SK-N-SH treated with all-trans-retinoic acid at 6 μM for 48 hours (cell line): Measurements from ENCODE around the gene MACROD1.

Source experiments
- ATAC-seq: fragments of 200-7000 bp; cut with Tn5 transposase; 3 replicates; pipeline ENCODE4 v1.9.1; 2020; ENCODE audit warnings: mild to moderate bottlenecking, moderate library complexity
- BACH2 ChIP-seq: fragments of 250-450 bp; sonication (Bioruptor Pico); IDR thresholded peaks from 2 replicates; pipeline ENCODE4 v1.9.0; 2021; ENCODE audit warnings: mild to moderate bottlenecking, borderline replicate concordance
- GLIS3 ChIP-seq: fragments of 250-450 bp; sonication (Bioruptor Pico); IDR thresholded peaks from 2 replicates; pipeline ENCODE4 v1.5.0; 2020; ENCODE audit warnings: mild to moderate bottlenecking, moderate library complexity
- ISL1 ChIP-seq: fragments of 250-450 bp; sonication (Bioruptor Pico); IDR thresholded peaks from 2 replicates; pipeline ENCODE4 v2.1.2; 2022; ENCODE audit warnings: mild to moderate bottlenecking, moderate library complexity
- OSR1 ChIP-seq: fragments of 250-450 bp; sonication (Bioruptor Pico); IDR thresholded peaks from 2 replicates; pipeline ENCODE4 v1.8.0; 2022; ENCODE audit warnings: moderate library complexity, mild to moderate bottlenecking, inconsistent platforms
- PATZ1 ChIP-seq: fragments of 250-450 bp; sonication (Bioruptor Pico); IDR thresholded peaks from 2 replicates; pipeline ENCODE4 v1.8.0; 2020; ENCODE audit warnings: mild to moderate bottlenecking, moderate library complexity, borderline replicate concordance
- PPARA ChIP-seq: fragments of 250-450 bp; sonication (Bioruptor Pico); IDR thresholded peaks from 2 replicates; pipeline ENCODE4 v1.5.0; 2020; ENCODE audit warnings: mild to moderate bottlenecking, borderline replicate concordance
- SNAI2 ChIP-seq: fragments of 250-450 bp; sonication (Bioruptor Pico); IDR thresholded peaks from 2 replicates; pipeline ENCODE4 v1.5.0; 2020; ENCODE audit warnings: mild to moderate bottlenecking, moderate library complexity
- TCF4 ChIP-seq: fragments of 250-450 bp; sonication (Bioruptor Pico); IDR thresholded peaks from 2 replicates; pipeline ENCODE4 v1.8.0; 2021; ENCODE audit warnings: mild to moderate bottlenecking, moderate library complexity, borderline replicate concordance
- TOX ChIP-seq: fragments of 250-450 bp; sonication (Bioruptor Pico); IDR thresholded peaks from 2 replicates; pipeline ENCODE4 v1.8.0; 2021; ENCODE audit warnings: mild to moderate bottlenecking, moderate library complexity, borderline replicate concordance
- ZC3H10 ChIP-seq: fragments of 250-450 bp; sonication (Bioruptor Pico); IDR thresholded peaks from 2 replicates; pipeline ENCODE4 v1.5.1; 2021; ENCODE audit warnings: mild to moderate bottlenecking, moderate library complexity
- ZFP3 ChIP-seq: fragments of 250-450 bp; sonication (Bioruptor Pico); IDR thresholded peaks from 2 replicates; pipeline ENCODE4 v1.5.0; 2020; ENCODE audit warnings: mild to moderate bottlenecking, moderate library complexity
- ZFP30 ChIP-seq: fragments of 450-650 bp; formaldehyde crosslinking; IDR thresholded peaks from 2 replicates; pipeline ENCODE4 v1.5.0; 2022; ENCODE audit warnings: mild to moderate bottlenecking, moderate library complexity
- ZNF565 ChIP-seq: fragments of 450-650 bp; formaldehyde crosslinking; conservative IDR thresholded peaks from 2 replicates; pipeline ENCODE4 v1.5.0; 2020; ENCODE audit warnings: low read depth, mild to moderate bottlenecking, moderate library complexity
- ZNF70 ChIP-seq: fragments of 450-650 bp; formaldehyde crosslinking; IDR thresholded peaks from 2 replicates; pipeline ENCODE4 v1.5.0; 2020; ENCODE audit warnings: mild to moderate bottlenecking, moderate library complexity
- ZNF8 ChIP-seq: fragments of 450-650 bp; formaldehyde crosslinking; IDR thresholded peaks from 2 replicates; pipeline ENCODE4 v1.5.0; 2020; ENCODE audit warnings: mild to moderate bottlenecking, moderate library complexity
- TF ChIP-seq, protein P1 (sequence below): fragments of 250-450 bp; sonication (Bioruptor Pico); IDR thresholded peaks from 2 replicates; pipeline ENCODE4 v1.5.1; 2020; ENCODE audit warnings: low read depth, mild to moderate bottlenecking, moderate library complexity
- TF ChIP-seq, protein P2 (sequence below): fragments of 250-450 bp; sonication (Bioruptor Pico); IDR thresholded peaks from 2 replicates; pipeline ENCODE4 v1.5.0; 2020; ENCODE audit warnings: mild to moderate bottlenecking, moderate library complexity
- TF ChIP-seq, protein P3 (sequence below): fragments of 250-450 bp; sonication (Bioruptor Pico); IDR thresholded peaks from 2 replicates; pipeline ENCODE4 v1.5.1; 2021; ENCODE audit warnings: mild to moderate bottlenecking, moderate library complexity

The MACROD1 gene

GRCh38 chr11:64118876-64119665 lies 46.8 kb downstream of the MACROD1 start:
- no peak for ATAC-seq

DNA sequence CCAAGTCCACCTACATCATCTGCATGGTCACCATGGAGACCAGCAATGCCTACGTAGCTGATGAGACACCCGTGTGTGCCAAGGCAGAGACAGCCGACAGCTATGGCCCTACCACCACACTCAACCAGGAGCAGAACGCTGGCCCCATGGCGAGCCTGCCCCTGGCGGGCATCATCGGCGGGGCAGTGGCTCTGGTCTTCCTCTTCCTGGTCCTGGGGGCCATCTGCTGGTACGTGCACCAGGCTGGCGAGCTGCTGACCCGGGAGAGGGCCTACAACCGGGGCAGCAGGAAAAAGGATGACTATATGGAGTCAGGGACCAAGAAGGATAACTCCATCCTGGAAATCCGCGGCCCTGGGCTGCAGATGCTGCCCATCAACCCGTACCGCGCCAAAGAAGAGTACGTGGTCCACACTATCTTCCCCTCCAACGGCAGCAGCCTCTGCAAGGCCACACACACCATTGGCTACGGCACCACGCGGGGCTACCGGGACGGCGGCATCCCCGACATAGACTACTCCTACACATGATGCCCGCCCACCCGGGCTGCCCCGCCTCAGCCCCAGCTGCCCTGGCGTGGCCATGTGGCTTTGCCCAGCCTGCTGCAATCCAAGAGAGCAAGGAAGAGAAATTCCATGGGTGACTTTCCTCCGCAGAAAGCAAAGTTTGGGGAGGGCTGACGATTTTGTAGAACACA lies 48.0 kb downstream of the MACROD1 start:
- TF ChIP-seq ISL1 (CRISPR knock-in tag) (no peak), SNAI2 (CRISPR knock-in tag) (no peak), GLIS3 (no peak), BACH2 (CRISPR knock-in tag) (no peak), TOX (CRISPR knock-in tag) (no peak), ZFP30 (no peak)
- TF ChIP-seq, protein P1, sequence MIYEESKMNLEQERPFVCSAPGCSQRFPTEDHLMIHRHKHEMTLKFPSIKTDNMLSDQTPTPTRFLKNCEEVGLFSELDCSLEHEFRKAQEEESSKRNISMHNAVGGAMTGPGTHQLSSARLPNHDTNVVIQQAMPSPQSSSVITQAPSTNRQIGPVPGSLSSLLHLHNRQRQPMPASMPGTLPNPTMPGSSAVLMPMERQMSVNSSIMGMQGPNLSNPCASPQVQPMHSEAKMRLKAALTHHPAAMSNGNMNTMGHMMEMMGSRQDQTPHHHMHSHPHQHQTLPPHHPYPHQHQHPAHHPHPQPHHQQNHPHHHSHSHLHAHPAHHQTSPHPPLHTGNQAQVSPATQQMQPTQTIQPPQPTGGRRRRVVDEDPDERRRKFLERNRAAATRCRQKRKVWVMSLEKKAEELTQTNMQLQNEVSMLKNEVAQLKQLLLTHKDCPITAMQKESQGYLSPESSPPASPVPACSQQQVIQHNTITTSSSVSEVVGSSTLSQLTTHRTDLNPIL (CRISPR knock-in tag), result no peak
- TF ChIP-seq, protein P2, sequence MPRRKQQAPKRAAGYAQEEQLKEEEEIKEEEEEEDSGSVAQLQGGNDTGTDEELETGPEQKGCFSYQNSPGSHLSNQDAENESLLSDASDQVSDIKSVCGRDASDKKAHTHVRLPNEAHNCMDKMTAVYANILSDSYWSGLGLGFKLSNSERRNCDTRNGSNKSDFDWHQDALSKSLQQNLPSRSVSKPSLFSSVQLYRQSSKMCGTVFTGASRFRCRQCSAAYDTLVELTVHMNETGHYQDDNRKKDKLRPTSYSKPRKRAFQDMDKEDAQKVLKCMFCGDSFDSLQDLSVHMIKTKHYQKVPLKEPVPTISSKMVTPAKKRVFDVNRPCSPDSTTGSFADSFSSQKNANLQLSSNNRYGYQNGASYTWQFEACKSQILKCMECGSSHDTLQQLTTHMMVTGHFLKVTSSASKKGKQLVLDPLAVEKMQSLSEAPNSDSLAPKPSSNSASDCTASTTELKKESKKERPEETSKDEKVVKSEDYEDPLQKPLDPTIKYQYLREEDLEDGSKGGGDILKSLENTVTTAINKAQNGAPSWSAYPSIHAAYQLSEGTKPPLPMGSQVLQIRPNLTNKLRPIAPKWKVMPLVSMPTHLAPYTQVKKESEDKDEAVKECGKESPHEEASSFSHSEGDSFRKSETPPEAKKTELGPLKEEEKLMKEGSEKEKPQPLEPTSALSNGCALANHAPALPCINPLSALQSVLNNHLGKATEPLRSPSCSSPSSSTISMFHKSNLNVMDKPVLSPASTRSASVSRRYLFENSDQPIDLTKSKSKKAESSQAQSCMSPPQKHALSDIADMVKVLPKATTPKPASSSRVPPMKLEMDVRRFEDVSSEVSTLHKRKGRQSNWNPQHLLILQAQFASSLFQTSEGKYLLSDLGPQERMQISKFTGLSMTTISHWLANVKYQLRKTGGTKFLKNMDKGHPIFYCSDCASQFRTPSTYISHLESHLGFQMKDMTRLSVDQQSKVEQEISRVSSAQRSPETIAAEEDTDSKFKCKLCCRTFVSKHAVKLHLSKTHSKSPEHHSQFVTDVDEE, result no peak

More at GRCh38 chr11:64118876-64119665, 46.8 kb downstream of the MACROD1 start:
- TF ChIP-seq PPARA (CRISPR knock-in tag) (no peak), ZNF565 (no peak), ISL1 (CRISPR knock-in tag) (no peak), ZC3H10 (CRISPR knock-in tag) (no peak)
- TF ChIP-seq, protein P1 (CRISPR knock-in tag), result no peak

GRCh38 chr11:64115531-64116522 lies 50.1 kb downstream of the MACROD1 start:
- TF ChIP-seq ZNF8 (CRISPR knock-in tag), result no peak
- TF ChIP-seq ZNF70 (CRISPR knock-in tag), result no peak
- no peak for TF ChIP-seq PATZ1 (CRISPR knock-in tag)
- TF ChIP-seq OSR1 (CRISPR knock-in tag), result no peak
- no peak for TF ChIP-seq SNAI2 (CRISPR knock-in tag)
- TF ChIP-seq, protein P3, sequence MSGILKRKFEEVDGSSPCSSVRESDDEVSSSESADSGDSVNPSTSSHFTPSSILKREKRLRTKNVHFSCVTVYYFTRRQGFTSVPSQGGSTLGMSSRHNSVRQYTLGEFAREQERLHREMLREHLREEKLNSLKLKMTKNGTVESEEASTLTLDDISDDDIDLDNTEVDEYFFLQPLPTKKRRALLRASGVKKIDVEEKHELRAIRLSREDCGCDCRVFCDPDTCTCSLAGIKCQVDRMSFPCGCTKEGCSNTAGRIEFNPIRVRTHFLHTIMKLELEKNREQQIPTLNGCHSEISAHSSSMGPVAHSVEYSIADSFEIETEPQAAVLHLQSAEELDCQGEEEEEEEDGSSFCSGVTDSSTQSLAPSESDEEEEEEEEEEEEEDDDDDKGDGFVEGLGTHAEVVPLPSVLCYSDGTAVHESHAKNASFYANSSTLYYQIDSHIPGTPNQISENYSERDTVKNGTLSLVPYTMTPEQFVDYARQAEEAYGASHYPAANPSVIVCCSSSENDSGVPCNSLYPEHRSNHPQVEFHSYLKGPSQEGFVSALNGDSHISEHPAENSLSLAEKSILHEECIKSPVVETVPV (CRISPR knock-in tag), result no peak
- TF ChIP-seq PPARA (CRISPR knock-in tag), result no peak
- no peak for TF ChIP-seq TCF4
- TF ChIP-seq ZFP3, result no peak
- TF ChIP-seq ZFP30, result no peak
- TF ChIP-seq, protein P2, result no peak
- no peak for TF ChIP-seq ZC3H10 (CRISPR knock-in tag)
- no peak for TF ChIP-seq ISL1 (CRISPR knock-in tag)
- ATAC-seq, result no peak

More for the DNA sequence above, 48.0 kb downstream of the MACROD1 start:
- no peak for ATAC-seq
